OCI-LY1 (cell line): ENCODE data around the gene CACNB1.

Source experiments
- H2AFZ ChIP-seq: fragments of 200-600 bp; sonication (generic), shearing (Covaris generic); 2 replicates; pipeline ENCODE4 v1.6.0; 2014; ENCODE audit warnings: antibody characterized with exemption, mild to moderate bottlenecking, low read length
- H3F3A ChIP-seq: fragments of 200-600 bp; sonication (generic), shearing (Covaris generic); 2 replicates; pipeline ENCODE4 v1.6.0; 2014; ENCODE audit warnings: mild to moderate bottlenecking, antibody characterized with exemption, low read length, moderate library complexity; ENCODE audit not compliant: insufficient read depth
- H3K27ac ChIP-seq: fragments of 200-600 bp; sonication (generic); 2 replicates; pipeline ENCODE4 v1.5.1; 2014; ENCODE audit warnings: low read length, mixed run types, mild to moderate bottlenecking, low read depth; ENCODE audit not compliant: poor library complexity, severe bottlenecking
- H3K27me3 ChIP-seq: fragments of 200-600 bp; sonication (generic); 2 replicates; pipeline ENCODE4 v1.6.0; 2014; ENCODE audit warnings: antibody characterized with exemption, mild to moderate bottlenecking, low read length, moderate library complexity; ENCODE audit not compliant: insufficient read depth
- H3K36me3 ChIP-seq: fragments of 200-600 bp; sonication (generic); 2 replicates; pipeline ENCODE4 v1.6.1; 2014; ENCODE audit warnings: mild to moderate bottlenecking, antibody characterized with exemption, low read length, moderate library complexity, mixed read lengths; ENCODE audit not compliant: insufficient read depth
- H3K4me1 ChIP-seq: fragments of 200-600 bp; sonication (generic); 2 replicates; pipeline ENCODE4 v1.5.1; 2014; ENCODE audit warnings: mild to moderate bottlenecking, low read length, moderate library complexity; ENCODE audit not compliant: insufficient read depth, severe bottlenecking
- H3K4me2 ChIP-seq: fragments of 200-600 bp; sonication (generic), shearing (Covaris generic); 2 replicates; pipeline ENCODE4 v1.6.1; 2014; ENCODE audit warnings: low read length
- H3K4me3 ChIP-seq: fragments of 200-600 bp; sonication (generic); 2 replicates; pipeline ENCODE4 v1.5.1; 2014; ENCODE audit warnings: low read length, low read depth, mild to moderate bottlenecking, mixed read lengths; ENCODE audit not compliant: poor library complexity, severe bottlenecking
- H3K79me2 ChIP-seq: fragments of 200-600 bp; shearing (Covaris generic); 2 replicates; pipeline ENCODE4 v1.6.1; 2016; ENCODE audit warnings: mixed run types, low read length, mixed read lengths; ENCODE audit not compliant: insufficient read depth
- H3K9ac ChIP-seq: fragments of 200-600 bp; sonication (generic), shearing (Covaris generic); 2 replicates; pipeline ENCODE4 v1.6.1; 2014; ENCODE audit warnings: mild to moderate bottlenecking, low read length, mixed read lengths
- H3K9me2 ChIP-seq: fragments of 200-600 bp; sonication (generic), shearing (Covaris generic); 2 replicates; pipeline ENCODE4 v1.6.1; 2014; ENCODE audit warnings: low read depth, mild to moderate bottlenecking, low read length, mixed read lengths
- H3K9me3 ChIP-seq: fragments of 200-600 bp; shearing (Covaris generic); 2 replicates; pipeline ENCODE4 v1.6.1; 2014; ENCODE audit warnings: low read length, mixed read lengths
- H4K20me1 ChIP-seq: fragments of 200-600 bp; sonication (generic), shearing (Covaris generic); 2 replicates; pipeline ENCODE4 v1.6.0; 2016; ENCODE audit warnings: mild to moderate bottlenecking, low read length; ENCODE audit not compliant: insufficient read depth
- EZH2 ChIP-seq: fragments of 200-600 bp; sonication (generic), shearing (Covaris generic); IDR thresholded peaks from 2 replicates; pipeline ENCODE4 v1.8.0; 2017; ENCODE audit warnings: borderline replicate concordance, mixed run types, mild to moderate bottlenecking, antibody characterized with exemption, low read length, moderate library complexity, mixed read lengths
- TF ChIP-seq, protein P1 (sequence below): fragments of 200-600 bp; sonication (generic), shearing (Covaris generic); IDR thresholded peaks from 2 replicates; pipeline ENCODE4 v1.5.1; 2017; ENCODE audit warnings: mild to moderate bottlenecking, antibody characterized with exemption, low read length, moderate library complexity, mixed read lengths

CACNB1 gene

DNA sequence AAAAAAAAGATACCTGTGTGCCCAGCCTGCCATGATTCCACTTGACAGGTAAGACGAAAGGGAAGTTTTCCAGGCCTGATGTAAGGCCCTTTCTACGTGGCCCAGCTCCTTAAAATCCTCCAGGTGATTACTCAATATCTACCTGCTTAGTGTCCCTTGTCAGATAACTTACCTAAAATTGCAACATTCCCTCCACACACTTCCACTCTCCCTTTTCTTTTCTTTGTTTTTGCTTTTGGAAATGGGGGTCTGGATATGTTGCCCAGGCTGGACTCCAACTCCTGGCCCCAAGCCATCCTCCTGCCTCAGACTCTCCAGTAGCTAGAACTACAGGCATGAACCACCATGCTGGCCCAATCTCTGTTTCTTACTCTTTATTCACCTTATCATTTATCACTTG is 38.8 kb downstream of the CACNB1 start:
- Histone ChIP-seq H3K79me2 (no peaks in the 10 kb centered on the region), H3K4me3 (no peak overlapping the region), H3K9ac (no peak overlapping the region), H3K27ac (no peak overlapping the region), H3F3A (no peaks in the 10 kb centered on the region), H3K27me3 (no peaks in the 10 kb centered on the region; the same call in 1 of the 2 replicates), H3K4me1 (peaks cover 10% of the 10 kb centered on the region), H2AFZ (no peak overlapping the region), H4K20me1 (no peaks in the 10 kb centered on the region), H3K4me2 (no peak overlapping the region), H3K9me2 (no peaks in the 10 kb centered on the region), H3K9me3 (no peaks in the 10 kb centered on the region), H3K36me3 (no peaks in the 10 kb centered on the region)
- no peak for TF ChIP-seq EZH2
- TF ChIP-seq, protein P1, sequence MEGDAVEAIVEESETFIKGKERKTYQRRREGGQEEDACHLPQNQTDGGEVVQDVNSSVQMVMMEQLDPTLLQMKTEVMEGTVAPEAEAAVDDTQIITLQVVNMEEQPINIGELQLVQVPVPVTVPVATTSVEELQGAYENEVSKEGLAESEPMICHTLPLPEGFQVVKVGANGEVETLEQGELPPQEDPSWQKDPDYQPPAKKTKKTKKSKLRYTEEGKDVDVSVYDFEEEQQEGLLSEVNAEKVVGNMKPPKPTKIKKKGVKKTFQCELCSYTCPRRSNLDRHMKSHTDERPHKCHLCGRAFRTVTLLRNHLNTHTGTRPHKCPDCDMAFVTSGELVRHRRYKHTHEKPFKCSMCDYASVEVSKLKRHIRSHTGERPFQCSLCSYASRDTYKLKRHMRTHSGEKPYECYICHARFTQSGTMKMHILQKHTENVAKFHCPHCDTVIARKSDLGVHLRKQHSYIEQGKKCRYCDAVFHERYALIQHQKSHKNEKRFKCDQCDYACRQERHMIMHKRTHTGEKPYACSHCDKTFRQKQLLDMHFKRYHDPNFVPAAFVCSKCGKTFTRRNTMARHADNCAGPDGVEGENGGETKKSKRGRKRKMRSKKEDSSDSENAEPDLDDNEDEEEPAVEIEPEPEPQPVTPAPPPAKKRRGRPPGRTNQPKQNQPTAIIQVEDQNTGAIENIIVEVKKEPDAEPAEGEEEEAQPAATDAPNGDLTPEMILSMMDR = no peak

DNA sequence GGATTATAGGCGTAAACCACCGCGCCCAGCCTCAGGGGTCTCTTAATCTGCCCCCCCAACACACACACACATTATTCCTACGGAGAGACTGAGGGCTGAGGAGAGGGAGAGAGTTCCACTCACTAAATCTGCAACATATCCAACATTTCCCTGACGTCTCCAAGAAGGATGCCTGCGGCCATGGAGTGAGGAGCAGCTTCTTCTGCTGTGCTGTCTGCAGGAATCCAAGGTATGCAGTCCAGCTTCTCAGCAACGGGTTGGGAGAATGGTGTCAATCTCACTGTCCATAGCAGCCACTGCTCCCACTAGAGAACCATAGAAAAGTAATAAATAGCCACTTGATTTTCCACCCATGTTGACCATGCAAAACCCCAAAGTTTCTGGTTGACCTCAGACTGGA is 41.0 kb downstream of the CACNB1 start:
- no peak overlapping the region for H3K9ac ChIP-seq
- H3K4me3 ChIP-seq = no peak overlapping the region
- TF ChIP-seq, protein P1 = no peak
- no peak for TF ChIP-seq EZH2
- no peaks in the 10 kb centered on the region for H3K36me3 ChIP-seq
- H4K20me1 ChIP-seq = no peaks in the 10 kb centered on the region
- peaks cover 3% of the 10 kb centered on the region for H3K27me3 ChIP-seq
- H3K9me3 ChIP-seq = no peaks in the 10 kb centered on the region
- H3K9me2 ChIP-seq = no peaks in the 10 kb centered on the region
- H3K27ac ChIP-seq = no peak overlapping the region
- H3F3A ChIP-seq = no peaks in the 10 kb centered on the region
- H3K4me1 ChIP-seq = peaks cover 22% of the 10 kb centered on the region
- no peak overlapping the region for H3K4me2 ChIP-seq
- H3K79me2 ChIP-seq = no peaks in the 10 kb centered on the region
- no peak overlapping the region for H2AFZ ChIP-seq

DNA sequence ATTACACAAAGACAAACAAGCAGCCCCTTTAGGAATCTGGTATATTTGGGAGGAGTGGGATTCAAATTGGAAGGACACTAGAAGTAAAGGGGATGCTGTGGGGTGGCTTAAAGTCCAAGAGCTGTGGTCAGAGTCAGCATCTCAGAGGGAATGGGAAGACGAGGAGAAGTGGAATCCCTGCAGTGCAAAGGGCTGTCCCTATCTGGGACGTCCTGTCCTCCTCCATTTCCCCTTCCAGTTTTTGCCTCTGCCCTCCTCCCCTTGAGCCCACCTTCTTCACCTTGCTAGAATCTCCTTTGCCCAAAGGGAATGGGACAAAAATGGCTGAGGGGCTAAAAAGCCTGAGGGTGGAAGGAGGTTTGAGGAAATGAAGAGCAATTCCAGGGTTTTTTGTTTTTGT is 41.8 kb downstream of the CACNB1 start:
- Histone ChIP-seq H3K4me3 (peak overlapping the region; percentile 78), H3K9me2 (no peaks in the 10 kb centered on the region), H3F3A (no peaks in the 10 kb centered on the region), H3K4me1 (peaks cover 22% of the 10 kb centered on the region), H3K27me3 (peaks cover 3% of the 10 kb centered on the region), H3K4me2 (peak overlapping the region; percentile 87; the same call in 1 of the 2 replicates), H2AFZ (no peak overlapping the region), H3K27ac (no peak overlapping the region), H3K9ac (no peak overlapping the region), H3K36me3 (no peaks in the 10 kb centered on the region), H3K9me3 (no peaks in the 10 kb centered on the region), H4K20me1 (no peaks in the 10 kb centered on the region), H3K79me2 (no peaks in the 10 kb centered on the region)
- no peak for TF ChIP-seq EZH2
- TF ChIP-seq, protein P1 = no peak
